NB4 (cell line): Measurements from ENCODE around the gene AK9.

ENCODE experiments used
- CTCF ChIP-seq: IDR thresholded peaks from one replicate; pipeline ENCODE4 v1.5.1; 2012; ENCODE audit warnings: low read depth, low read length
- MAX ChIP-seq: IDR thresholded peaks from 2 replicates; pipeline ENCODE4 v1.6.1; 2011; ENCODE audit warnings: low read depth, low read length
- POLR2A ChIP-seq: IDR thresholded peaks from 2 replicates; pipeline ENCODE4 v1.6.1; 2011; ENCODE audit warnings: mild to moderate bottlenecking; ENCODE audit not compliant: insufficient read length; ENCODE audit errors: extremely low read depth

GRCh38 chr6:109511832-109512231 lies 179.2 kb downstream of the AK9 start:
- no peak for TF ChIP-seq CTCF
- no peak for TF ChIP-seq MAX
- no peak for TF ChIP-seq POLR2A
